ENCODE results near the gene STAM.

STAM gene

DNA sequence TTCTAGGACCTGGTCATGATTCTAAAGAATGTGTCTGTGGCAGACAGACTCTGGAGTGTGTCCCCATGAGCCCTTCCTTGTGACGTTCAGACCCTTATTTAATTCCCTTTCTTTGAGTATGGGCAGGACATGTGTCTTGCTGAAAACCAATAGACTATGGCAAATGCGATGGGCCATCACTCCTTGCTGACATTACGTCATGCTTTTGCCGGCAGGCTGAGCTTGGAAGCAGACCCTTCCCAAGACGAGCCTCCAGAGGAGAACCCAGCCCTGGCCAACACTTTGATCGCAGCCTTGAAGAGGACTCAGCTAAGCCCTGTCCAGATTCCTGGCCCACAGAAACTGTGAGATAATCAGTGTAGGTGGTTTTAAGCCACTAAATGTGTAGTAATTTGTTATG, 89.7 kb downstream of the STAM start:
- no peak for DNase-seq

DNA sequence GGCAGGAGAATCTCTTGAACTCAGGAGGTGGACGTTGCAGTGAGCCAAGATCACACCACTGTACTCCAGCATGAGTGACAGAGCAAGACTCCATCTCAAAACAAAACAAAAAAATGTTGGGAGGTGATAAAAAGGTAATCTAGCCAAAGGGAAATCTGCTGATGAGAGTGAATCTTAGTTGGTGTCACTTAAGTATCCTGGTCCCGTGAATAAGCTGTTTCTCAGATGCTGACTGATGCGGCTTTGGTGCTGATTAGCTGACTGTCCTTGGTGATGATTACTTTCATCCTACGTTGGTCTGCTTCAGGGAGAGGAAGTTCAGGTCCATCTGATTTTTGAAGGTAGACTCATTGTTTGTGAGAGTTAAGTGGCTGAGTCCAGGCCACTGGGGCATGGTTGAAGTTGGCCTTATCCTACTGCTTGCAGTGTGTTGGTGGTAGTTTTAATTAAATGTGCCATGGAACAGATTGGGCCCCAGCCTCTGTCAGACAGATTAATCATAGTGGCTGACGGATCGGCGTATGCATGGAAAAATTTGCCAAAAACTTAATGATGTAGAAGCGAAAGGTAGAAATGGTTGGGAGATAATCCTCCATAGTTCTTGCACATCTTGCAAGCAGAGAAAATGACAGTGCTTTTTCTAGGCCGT, 90.6 kb downstream of the STAM start:
- DNase-seq, result no peak

DNA sequence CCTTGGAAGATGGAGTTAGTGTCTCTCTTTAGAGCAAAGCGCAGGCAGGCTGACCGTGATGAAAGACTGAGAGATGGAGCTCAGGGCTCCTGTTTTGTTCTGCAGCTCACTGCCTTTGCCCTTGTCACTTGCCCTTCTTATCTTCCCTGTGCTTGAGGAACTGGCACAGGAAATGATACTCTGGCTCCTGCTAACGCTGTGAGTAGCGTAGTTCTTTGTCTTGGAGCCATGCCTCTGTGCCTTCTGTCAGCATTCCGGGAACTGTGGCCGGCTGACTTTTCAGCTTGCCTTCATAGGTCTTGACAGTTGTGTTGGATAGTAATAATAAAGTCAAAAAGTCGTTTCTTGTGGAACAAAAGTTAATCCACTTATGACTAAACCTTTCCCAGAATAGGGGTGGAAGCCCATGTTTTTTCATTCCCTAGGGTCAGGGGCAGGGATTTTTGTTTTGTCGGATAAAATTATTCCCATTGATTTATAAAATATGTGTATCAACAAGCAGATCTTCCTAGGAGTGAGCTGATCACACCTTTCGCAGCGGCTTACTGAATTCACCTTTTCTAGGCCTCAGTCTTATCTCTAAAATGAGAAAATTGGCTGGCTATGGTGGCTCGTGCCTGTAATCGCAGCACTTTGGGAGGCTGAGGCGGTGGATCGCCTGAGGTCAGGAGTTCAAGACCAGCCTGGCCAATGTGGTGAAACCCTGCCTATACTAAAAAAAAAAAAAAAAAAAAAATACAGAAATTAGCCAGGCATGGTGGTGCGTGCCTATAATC, 91.4 kb downstream of the STAM start:
- DNase-seq, result no peak

DNA sequence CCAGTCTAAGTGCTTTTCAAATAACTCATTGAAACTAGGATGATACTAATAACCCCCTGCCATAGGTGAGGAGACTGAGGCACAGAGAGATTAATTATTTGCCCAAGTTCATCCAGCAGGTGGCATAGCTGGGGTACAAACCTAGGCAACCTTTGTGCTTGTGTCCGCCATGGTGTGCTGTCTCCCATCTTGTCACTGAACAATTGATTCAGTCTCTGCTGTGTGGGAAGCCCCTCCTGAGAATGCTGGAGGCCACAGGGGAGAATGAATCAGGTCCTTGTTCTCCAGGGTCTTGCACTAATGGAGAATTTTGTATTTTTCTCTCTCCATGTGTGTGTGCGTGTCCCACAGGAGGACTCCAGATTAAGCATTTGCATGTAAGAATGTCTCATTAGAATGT, 92.3 kb downstream of the STAM start:
- no peak for DNase-seq

DNA sequence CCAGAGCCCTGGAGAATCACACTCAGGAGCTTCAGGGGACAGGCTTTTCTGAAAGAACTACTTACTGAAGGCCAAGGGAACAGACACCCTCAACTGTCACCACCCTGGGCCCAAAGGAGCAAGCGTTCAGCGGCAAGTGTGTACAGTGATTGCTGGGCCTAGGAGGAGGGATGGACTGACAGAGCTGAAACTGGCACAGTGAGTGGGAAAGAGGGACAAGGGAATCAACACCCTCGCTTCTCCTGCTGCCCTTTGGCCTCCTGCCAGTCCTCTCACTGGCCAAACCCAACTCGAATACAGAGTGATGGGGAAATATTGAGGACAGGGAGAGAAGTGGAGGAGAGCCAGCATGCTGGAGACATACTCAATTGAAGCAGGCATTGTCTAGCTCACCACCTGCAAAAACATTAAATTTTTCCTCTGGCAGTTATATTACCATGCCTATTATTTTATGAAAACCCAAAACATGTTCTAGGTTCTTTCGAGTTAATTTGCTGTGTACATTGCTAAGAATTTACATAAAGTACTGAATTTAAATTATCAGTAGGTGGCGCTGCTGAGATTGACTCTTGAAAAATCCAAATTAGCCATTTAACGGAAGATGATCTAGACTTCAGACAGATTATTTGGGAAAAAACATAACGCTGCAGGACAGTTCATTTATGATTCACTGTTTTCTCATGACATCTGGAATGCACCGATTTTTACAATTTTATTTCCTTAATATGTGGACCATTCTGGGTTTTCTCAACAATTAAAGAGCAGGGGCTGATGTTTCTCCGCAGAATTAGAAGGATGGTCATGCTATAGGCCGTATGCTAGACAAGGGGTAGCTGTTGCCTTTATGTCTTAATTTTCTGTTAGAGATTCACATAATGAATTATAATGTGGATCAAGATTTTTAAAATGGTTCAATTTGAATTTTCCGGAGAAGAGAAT, 93.3 kb downstream of the STAM start:
- DNase-seq, result no peak

DNA sequence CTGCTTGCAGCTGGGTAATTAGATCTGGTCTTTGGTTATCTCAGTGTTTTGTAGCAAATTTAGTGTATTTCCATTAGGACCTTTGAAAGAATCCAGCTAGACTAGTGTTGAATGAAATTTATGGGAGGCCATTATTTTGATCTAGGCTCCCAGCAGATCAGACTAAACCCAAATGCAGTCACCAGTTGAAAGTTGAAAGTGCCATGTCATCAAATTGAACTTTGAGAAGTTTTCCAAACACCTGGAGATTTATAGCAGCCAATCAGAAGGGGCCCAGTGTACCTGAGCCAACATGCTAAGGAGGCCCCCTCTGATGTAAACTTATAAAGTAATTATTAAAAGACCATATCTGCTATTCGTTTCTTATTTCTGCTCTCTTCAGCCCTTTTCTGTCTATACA, 96.7 kb downstream of the STAM start:
- DNase-seq, result no peak

DNA sequence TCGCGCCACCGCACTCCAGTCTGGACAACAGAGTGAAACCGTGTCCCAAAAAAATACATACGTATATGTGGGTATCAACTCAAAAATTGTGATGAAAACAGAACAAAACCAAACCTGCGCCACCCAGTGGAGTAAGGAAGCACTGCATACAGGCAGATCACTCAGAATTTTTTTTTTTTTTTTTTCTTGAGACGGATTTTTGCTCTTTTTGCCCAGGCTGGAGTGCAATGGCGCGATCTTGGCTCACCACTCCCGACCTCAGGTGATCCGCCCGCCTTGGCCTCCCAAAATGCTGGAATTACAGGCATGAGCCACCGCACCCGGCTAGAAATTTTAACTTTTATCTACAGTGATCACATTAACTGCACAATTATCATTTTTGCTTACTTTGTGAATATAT, 99.0 kb downstream of the STAM start:
- peak; percentile 81 to 83 for DNase-seq

DNA sequence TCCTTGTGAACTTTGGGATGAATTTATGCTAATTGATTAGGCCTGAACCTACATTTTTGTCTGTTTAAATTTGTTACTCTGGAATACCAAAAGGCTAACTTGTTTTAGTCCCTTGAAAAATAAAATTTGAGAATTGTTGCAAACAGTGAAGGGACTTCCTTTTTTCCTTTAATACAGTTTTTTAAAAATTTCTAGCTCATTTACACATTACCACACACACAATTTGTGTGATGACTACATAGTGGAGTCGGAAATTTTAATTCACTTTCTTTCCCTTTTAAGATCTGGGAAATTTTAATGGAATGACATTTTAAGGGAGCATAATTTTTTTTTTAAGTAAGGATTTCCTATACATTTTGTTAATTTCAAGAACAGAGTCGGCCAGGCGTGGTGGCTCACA, 99.5 kb downstream of the STAM start:
- DNase-seq, result no peak

DNA sequence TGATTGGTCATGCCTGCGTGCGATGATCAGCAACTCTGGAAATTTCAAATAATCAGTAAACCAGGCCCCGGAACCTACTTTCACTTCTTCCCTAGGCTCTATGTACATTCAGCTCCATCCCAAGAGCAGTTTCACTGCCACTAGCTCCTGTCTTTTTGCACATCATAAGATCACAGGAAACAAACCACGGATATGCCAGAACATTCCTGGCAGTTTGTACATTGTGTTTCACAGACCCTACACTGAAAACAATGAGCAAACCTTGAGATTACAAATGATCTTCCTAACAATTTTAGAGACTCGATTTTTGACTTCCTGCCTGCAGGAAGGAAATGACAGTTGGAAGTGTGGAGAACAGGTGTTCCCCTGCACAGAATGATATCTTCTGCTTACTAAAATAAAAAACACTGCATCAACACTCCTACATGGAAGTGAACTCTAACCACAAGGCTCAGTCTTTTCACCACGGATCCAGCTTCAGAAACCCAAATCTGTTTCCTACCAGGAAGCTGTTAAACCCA, 100.5 kb downstream of the STAM start:
- no peak for DNase-seq

DNA sequence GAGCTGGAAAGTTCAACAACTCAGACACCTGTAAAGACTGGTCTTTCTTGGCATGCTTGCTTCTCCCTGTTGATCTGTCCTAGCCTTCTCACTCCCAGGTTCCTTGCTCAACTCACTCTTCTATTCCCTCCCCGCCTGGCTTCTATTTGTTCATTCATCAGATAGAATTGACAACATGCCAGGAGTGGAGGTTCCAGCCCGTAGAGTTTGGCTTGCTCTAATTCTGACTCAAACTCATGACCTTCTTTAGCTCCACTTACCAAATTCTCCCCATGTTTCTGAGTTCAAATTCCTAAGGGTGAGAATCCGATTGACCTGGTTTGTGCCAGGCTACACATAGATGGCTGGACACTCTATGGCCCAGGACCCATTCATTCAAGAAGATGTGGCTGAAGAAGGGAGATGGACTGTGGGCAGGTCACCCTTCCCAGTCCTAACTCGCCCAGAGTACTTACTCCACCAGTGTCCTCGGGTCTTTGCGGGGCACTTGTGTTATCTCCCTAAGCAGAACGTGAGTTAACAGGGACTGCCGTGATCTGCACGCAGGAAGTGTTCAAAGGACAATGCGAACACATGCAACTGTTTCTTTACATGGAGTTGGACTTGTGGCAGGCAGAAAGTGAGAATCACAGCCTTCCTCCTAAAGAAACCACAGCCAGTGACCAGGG, 104.1 kb downstream of the STAM start:
- no peak for DNase-seq

DNA sequence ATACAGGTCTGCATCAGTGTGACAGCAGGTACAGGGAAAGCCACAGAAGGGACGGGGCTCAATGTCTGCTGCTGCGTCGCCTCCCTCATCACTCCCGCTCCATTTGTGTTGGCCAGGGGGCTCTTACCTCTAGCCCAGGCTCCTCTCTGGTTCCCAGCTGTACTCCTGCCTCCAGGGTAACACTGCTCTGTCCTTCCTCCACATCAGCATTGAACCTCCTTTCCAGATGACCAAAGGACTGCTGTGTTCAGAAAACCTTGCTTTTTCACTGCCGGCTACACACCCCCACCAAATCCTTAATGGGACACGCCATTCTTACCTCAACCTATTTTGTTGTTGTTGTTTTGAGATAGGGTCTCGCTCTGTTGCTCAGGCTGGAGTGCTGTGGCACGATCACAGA, 105.9 kb downstream of the STAM start:
- no peak for DNase-seq

DNA sequence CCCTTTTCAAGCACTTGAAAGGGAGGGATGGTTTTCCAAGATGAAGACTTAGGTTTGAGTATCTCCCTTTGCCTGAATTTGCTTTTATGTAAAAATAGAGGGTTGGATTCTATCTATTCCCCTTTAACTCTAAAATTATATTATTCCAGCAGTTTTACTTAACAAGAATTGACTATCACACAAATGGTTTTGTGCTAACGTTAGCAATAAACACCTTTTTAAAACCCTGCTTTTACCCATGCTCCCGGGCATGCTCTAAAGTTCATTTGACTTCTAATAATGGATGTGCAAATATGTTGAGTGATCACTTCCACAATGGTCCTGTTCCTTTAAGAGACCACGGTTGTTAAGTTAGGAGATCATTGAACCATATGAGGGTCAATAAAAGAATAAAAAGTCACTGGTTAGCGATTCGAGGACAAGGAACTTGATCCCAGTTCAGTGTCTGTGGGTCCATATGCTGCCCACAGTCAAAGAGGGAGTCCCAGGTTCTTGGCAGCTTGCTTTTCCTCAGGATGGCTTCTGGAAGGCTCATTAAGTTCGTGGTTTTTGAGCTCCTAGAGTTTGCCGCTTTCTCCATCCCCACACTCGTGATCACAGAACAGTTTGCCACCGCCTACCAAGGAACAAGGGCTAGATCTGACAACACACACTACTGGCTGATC, 108.0 kb downstream of the STAM start, which contains the start of gene TMEM236:
Gene TMEM236, plus strand, starts transcription at position 421 of the 665 bp plus-strand sequence. Its CDS starts 95 bp downstream, at position 516.
- DNase-seq, result no peak

DNA sequence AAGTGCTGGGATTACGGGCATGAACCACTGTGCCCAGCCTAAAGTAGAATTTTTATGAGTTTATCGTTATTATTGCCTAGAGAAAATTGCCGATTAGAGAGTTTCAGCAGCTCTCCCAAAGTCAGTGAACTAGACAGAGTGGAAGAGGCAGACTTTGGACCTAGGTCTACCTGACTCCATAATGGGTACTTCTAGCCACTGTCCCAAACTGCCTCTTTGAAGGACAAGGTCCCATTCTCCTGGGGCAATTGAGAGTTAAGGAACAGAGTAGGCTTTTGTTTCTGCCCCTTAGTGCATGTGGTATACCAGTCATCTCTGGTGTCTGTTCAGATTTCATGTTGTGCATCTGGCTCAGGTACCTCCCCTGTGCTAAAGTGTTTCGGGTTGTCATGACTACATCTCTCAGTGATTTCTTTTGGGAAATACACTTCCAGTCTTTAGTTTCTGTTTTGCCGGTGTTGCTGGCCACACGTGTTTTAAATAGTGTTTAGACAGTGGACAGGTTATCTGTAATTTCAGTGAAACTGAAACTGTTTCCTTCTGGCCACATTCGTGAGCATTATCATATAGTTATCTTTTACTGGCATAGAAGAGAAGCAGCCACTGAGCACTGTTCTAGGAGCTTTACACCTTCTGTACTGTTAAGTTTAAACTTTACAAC, 112.7 kb downstream of the STAM start:
- no peak for DNase-seq

DNA sequence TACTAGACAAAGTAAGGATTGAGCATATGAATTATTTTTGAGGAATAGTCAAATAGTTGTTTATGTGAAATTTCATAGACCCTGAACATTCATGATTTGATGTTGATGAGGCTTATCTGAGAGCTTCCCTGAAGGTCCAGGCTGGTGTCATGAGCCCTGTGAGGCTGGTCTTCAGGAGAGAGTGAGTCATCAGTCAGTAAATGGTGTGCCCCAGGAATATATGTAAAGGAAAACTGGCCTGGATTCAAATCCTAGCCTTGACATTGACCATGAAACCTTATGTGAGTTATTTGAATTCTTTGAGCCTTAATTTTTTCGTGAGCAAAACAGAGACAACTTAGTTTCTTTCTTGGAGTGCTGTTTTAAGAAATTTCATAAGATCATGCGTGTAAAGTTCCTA, 114.2 kb downstream of the STAM start:
- DNase-seq, result no peak

DNA sequence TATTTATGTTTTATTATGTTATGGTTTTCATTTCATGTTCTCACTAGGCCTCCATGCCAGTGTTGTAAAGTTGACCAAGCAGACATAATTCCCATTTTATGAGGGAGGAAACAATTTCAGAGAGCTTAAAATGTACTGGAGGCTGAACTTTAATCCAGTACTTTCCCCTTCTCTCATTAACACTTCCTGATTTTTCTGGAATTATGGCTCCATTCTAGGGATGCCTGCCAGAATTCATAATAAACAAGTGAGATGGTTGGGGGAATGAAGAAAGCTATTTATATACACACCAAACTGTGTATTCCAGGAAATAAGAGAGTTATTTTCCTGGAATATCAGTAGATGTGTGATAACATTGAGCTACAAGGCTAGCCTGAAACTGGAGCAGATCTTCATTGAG, 114.9 kb downstream of the STAM start:
- DNase-seq, result no peak

DNA sequence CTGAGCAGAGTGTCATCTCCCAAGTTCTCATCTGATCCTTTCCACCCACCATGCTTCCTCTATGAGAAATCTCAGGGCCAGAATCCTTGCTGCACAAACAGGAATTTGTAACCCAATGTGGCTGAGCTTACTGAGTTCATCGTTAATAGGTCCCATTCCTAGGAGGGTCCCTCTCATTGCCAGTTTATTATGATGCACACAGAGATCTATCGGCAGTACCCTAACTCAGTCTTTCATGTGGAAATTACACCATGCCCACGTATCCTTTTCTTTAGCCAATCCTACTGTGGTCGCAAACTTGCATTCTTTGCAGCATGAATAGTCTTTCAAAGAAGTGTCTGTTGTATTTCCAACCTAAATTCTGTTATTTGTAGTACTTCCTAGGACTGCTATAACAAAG, 120.2 kb downstream of the STAM start:
- no peak for DNase-seq

DNA sequence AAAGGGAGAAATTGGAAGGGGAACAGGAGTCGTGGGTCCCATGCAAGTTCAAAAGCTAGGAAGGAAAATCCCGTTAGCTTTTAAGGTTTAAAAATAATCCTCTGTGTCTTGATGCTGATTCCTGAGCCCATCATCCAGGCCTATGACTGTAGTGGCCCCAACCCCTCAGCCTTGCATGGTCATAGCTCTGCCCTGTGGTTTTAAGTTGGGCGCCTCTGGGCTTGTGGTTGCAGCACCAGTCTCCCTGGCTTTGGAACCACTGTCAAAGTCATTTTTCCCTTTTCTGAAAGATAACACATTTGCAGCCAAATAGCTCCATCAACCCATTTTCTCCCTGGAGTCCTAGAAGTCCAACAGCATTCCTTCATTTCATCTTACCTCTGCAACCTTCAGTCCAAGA, 121.7 kb downstream of the STAM start:
- no peak for DNase-seq
